ENCODE results near the gene ADGRA1. TPM values are rescaled to one million over a fixed set of nuclear protein-coding genes. Genes with fewer than 3 reads are reported as not detected.

The ADGRA1 gene
- polyA plus RNA-seq, 4 donors, result 0.10 to 0.22 TPM; not detected in 2

DNA sequence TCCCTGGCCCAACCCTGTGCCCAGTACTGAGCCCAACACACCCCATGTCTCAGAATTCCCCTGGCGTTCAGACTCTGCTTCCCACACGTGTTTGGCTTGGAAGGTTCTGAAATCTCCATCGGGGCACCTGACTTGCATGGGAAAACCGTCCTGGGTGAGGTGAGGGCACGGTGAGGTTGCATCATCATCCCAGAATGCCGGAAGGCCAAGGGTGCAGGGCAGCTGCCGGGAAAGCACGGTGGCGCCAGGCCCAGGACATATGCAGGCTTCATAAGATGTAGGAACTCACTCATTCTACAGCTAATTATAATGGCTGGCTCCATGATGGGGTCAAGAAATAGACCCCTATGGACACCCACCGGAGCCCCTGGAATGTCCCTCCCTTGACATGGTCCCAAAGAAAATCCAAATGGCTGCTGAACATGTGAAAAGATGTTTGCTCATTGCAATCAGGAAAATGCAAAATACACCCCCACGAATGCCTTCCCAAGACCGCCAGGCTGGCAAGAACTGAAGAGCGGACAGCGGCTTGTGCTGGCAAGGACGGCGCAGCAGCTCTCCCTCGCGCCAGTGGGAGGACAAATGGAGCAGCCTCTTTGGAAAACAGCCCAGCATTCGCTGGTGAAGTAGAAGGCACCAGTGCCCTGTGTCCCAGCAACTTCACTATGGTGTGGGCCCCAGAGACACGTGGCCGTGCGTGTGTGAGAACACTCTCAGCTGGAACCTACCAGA lies 74.6 kb downstream of the ADGRA1 start:
- Histone ChIP-seq H3K27ac (ENCODE audit: low read depth in 1 of 3, low read length in 2 of 3) (no peak overlapping the region), H3K9me3 (ENCODE audit: control insufficient read depth in 2 of 2, insufficient read depth in 1 of 2, low read depth in 1 of 2, low read length in 1 of 2) (no peaks in the 10 kb centered on the region), H3K27me3 (ENCODE audit: control insufficient read depth in 3 of 3, insufficient read depth in 3 of 3, low read length in 3 of 3) (peaks cover 0 to 19% (median 6%) of the 10 kb centered on the region in 3 donors), H3K4me1 (ENCODE audit: control insufficient read depth in 3 of 3, insufficient read depth in 2 of 3, low read depth in 1 of 3, low read length in 2 of 3) (peaks cover 0 to 28% (median 0%) of the 10 kb centered on the region in 3 donors), H3K36me3 (ENCODE audit: control insufficient read depth in 3 of 3, insufficient read depth in 2 of 3, low read depth in 1 of 3, low read length in 3 of 3) (peaks cover 0 to 44% (median 0%) of the 10 kb centered on the region in 3 donors), H3K4me3 (ENCODE audit: low read depth in 1 of 3, low read length in 3 of 3) (no peak overlapping the region)
- 62 to 87% (median 73%) methylated on average over 22 of the region's 22 CpGs for WGBS, 3 donors
- FAIRE-seq, result no peak
- DNase-seq, result no peak

- peaks cover 0 to 21% (median 0%) of the 10 kb centered on the region in 3 donors for H3K4me1 ChIP-seq (ENCODE audit: control insufficient read depth in 3 of 3, insufficient read depth in 2 of 3, low read depth in 1 of 3, low read length in 2 of 3)
- WGBS, 3 donors, result 67 to 79% (median 68%) methylated on average over 21 of the region's 21 CpGs
- H3K36me3 ChIP-seq (ENCODE audit: control insufficient read depth in 3 of 3, insufficient read depth in 2 of 3, low read depth in 1 of 3, low read length in 3 of 3), result peaks cover 0 to 51% (median 0%) of the 10 kb centered on the region in 3 donors
- H3K27me3 ChIP-seq (ENCODE audit: control insufficient read depth in 3 of 3, insufficient read depth in 3 of 3, low read length in 3 of 3), result peaks cover 0 to 19% (median 6%) of the 10 kb centered on the region in 3 donors
- H3K4me3 ChIP-seq (ENCODE audit: low read depth in 1 of 3, low read length in 3 of 3), result no peak overlapping the region
- no peak overlapping the region for H3K27ac ChIP-seq (ENCODE audit: low read depth in 1 of 3, low read length in 2 of 3)
- DNase-seq, result no peak
- no peaks in the 10 kb centered on the region for H3K9me3 ChIP-seq (ENCODE audit: control insufficient read depth in 2 of 2, insufficient read depth in 1 of 2, low read depth in 1 of 2, low read length in 1 of 2)
- no peak for FAIRE-seq
Measured at GRCh38 chr10:133162910-133163856, 75.5 kb downstream of the ADGRA1 start.

DNA sequence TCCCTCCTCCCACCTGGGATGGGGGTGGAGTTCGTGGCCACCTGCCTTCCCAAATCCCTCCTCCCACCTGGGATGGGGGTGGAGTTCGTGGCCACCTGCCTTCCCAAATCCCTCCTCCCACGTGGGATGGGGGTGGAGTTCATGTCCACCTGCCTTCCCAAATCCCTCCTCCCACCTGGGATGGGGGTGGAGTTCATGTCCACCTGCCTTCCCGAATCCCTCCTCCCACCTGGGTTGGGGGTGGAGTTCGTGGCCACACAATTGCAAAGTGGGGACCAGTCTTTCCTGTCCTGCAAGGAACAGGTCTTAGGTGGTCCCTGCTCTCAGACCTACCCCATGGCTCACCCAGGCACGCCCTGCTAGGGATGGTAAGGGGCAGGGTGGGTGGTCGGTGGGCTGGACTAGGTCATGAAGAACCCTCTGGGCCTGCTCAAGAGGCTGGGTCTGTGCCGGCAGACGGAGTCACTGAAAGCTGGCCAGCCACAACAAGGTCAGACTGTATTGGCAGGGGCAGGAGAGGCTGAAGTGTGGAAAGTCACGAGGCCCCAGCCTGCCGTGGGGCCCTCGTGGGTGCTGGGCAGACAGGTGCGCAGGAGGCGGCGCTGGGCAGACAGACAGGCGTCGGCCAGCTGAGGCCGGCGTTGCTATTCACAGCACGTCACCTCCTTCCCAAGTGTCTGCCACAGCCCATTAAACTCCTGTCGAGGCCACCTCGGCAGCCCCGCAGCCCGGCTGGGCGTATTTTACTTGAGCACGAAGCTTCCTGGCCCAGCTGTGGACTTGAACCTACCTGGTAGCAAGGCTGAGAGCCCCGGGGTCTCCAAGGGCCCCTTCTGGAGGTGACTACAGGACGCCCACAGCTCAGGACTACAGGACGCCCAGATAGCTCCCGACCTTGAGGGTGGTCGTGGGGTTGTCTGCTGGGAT lies 76.4 kb downstream of the ADGRA1 start:
- peaks cover 0 to 19% (median 0%) of the 10 kb centered on the region in 3 donors for H3K27me3 ChIP-seq (ENCODE audit: control insufficient read depth in 3 of 3, insufficient read depth in 3 of 3, low read length in 3 of 3)

GRCh38 chr10:133164816-133165555 lies 77.3 kb downstream of the ADGRA1 start:
- no peak for DNase-seq
- peaks cover 0 to 7% (median 0%) of the 10 kb centered on the region in 3 donors for H3K4me1 ChIP-seq (ENCODE audit: control insufficient read depth in 3 of 3, insufficient read depth in 2 of 3, low read depth in 1 of 3, low read length in 2 of 3)
- FAIRE-seq, result no peak
- H3K27ac ChIP-seq (ENCODE audit: low read depth in 1 of 3, low read length in 2 of 3), result no peak overlapping the region
- WGBS, 3 donors, result 72 to 84% (median 75%) methylated on average over 24 to 26 of the region's 26 CpGs
- no peaks in the 10 kb centered on the region for H3K9me3 ChIP-seq (ENCODE audit: control insufficient read depth in 2 of 2, insufficient read depth in 1 of 2, low read depth in 1 of 2, low read length in 1 of 2)
- H3K36me3 ChIP-seq (ENCODE audit: control insufficient read depth in 3 of 3, insufficient read depth in 2 of 3, low read depth in 1 of 3, low read length in 3 of 3), result peaks cover 0 to 67% (median 0%) of the 10 kb centered on the region in 3 donors
- no peak overlapping the region for H3K4me3 ChIP-seq (ENCODE audit: low read depth in 1 of 3, low read length in 3 of 3)
- H3K27me3 ChIP-seq (ENCODE audit: control insufficient read depth in 3 of 3, insufficient read depth in 3 of 3, low read length in 3 of 3), result peaks cover 0 to 19% (median 0%) of the 10 kb centered on the region in 3 donors

More for the DNA sequence above, 76.4 kb downstream of the ADGRA1 start:
- no peak overlapping the region for H3K4me3 ChIP-seq (ENCODE audit: low read depth in 1 of 3, low read length in 3 of 3)
- no peak overlapping the region for H3K27ac ChIP-seq (ENCODE audit: low read depth in 1 of 3, low read length in 2 of 3)
- H3K4me1 ChIP-seq (ENCODE audit: control insufficient read depth in 3 of 3, insufficient read depth in 2 of 3, low read depth in 1 of 3, low read length in 2 of 3), result peaks cover 0 to 13% (median 0%) of the 10 kb centered on the region in 3 donors
- FAIRE-seq, result no peak
- 65 to 77% (median 68%) methylated on average over 30 to 31 of the region's 31 CpGs for WGBS, 3 donors
- no peak for DNase-seq
- H3K36me3 ChIP-seq (ENCODE audit: control insufficient read depth in 3 of 3, insufficient read depth in 2 of 3, low read depth in 1 of 3, low read length in 3 of 3), result peaks cover 0 to 59% (median 0%) of the 10 kb centered on the region in 3 donors
- H3K9me3 ChIP-seq (ENCODE audit: control insufficient read depth in 2 of 2, insufficient read depth in 1 of 2, low read depth in 1 of 2, low read length in 1 of 2), result no peaks in the 10 kb centered on the region

GRCh38 chr10:133165556-133166503 lies 78.1 kb downstream of the ADGRA1 start:
- no peak for DNase-seq
- Histone ChIP-seq H3K4me1 (ENCODE audit: control insufficient read depth in 3 of 3, insufficient read depth in 2 of 3, low read depth in 1 of 3, low read length in 2 of 3) (peaks cover 0 to 7% (median 0%) of the 10 kb centered on the region in 3 donors), H3K9me3 (ENCODE audit: control insufficient read depth in 2 of 2, insufficient read depth in 1 of 2, low read depth in 1 of 2, low read length in 1 of 2) (no peaks in the 10 kb centered on the region), H3K27ac (ENCODE audit: low read depth in 1 of 3, low read length in 2 of 3) (no peak overlapping the region), H3K36me3 (ENCODE audit: control insufficient read depth in 3 of 3, insufficient read depth in 2 of 3, low read depth in 1 of 3, low read length in 3 of 3) (peaks cover 0 to 70% (median 0%) of the 10 kb centered on the region in 3 donors), H3K4me3 (ENCODE audit: low read depth in 1 of 3, low read length in 3 of 3) (no peak overlapping the region), H3K27me3 (ENCODE audit: control insufficient read depth in 3 of 3, insufficient read depth in 3 of 3, low read length in 3 of 3) (peaks cover 0 to 16% (median 0%) of the 10 kb centered on the region in 3 donors)
- 86 to 91% (median 87%) methylated on average over 35 to 40 of the region's 40 CpGs for WGBS, 3 donors
- no peak for FAIRE-seq

- Histone ChIP-seq H3K27ac (ENCODE audit: low read depth in 1 of 3, low read length in 2 of 3) (no peak overlapping the region), H3K4me3 (ENCODE audit: low read depth in 1 of 3, low read length in 3 of 3) (no peak overlapping the region), H3K9me3 (ENCODE audit: control insufficient read depth in 2 of 2, insufficient read depth in 1 of 2, low read depth in 1 of 2, low read length in 1 of 2) (no peaks in the 10 kb centered on the region), H3K27me3 (ENCODE audit: control insufficient read depth in 3 of 3, insufficient read depth in 3 of 3, low read length in 3 of 3) (peaks cover 0 to 11% (median 0%) of the 10 kb centered on the region in 3 donors), H3K4me1 (ENCODE audit: control insufficient read depth in 3 of 3, insufficient read depth in 2 of 3, low read depth in 1 of 3, low read length in 2 of 3) (peaks cover 0 to 2% (median 0%) of the 10 kb centered on the region in 3 donors), H3K36me3 (ENCODE audit: control insufficient read depth in 3 of 3, insufficient read depth in 2 of 3, low read depth in 1 of 3, low read length in 3 of 3) (peaks cover 0 to 70% (median 0%) of the 10 kb centered on the region in 3 donors)
- no peak for FAIRE-seq
- WGBS, 3 donors, result 89 to 94% (median 93%) methylated on average over 11 of the region's 11 CpGs
- DNase-seq, result no peak
Measured at GRCh38 chr10:133166504-133166827, 78.7 kb downstream of the ADGRA1 start.
